Measurements from ENCODE around the gene DLEU7.

DNA sequence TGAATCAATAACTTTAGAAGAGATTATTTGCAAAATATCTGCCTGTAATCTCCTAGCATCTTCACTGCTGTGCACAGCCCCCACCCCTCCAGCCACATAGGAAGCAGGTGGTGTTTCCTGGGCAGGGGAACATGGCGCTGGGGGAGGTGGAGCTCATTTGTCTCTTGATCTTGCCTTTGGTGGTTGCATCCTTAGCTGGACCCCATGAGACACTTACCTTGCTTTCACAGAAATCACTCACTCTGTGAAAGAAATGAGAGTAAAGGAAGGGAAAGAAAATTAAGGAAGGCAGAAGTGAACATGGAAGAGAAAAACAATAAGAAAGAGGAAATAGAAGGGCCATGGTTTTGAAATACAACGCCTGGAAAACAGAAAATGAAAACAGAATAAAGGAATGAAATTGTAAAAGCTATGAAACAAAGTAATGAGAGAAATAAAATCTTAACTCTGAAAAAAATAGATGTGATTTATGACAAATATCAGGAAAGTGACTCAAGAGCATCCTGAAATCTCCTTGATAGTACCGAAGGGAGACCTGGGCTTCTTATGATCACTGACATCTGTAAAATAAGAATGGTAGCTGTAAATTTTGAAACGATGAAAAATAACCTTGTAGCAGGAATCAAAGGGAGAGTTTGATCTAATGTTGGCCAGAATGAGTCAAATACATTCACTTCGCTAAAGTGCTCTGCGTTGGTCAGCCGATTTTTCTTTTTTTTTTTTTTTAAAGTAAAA lies 48.9 kb upstream of the DLEU7 start:
- TF ChIP-seq, protein P1, sequence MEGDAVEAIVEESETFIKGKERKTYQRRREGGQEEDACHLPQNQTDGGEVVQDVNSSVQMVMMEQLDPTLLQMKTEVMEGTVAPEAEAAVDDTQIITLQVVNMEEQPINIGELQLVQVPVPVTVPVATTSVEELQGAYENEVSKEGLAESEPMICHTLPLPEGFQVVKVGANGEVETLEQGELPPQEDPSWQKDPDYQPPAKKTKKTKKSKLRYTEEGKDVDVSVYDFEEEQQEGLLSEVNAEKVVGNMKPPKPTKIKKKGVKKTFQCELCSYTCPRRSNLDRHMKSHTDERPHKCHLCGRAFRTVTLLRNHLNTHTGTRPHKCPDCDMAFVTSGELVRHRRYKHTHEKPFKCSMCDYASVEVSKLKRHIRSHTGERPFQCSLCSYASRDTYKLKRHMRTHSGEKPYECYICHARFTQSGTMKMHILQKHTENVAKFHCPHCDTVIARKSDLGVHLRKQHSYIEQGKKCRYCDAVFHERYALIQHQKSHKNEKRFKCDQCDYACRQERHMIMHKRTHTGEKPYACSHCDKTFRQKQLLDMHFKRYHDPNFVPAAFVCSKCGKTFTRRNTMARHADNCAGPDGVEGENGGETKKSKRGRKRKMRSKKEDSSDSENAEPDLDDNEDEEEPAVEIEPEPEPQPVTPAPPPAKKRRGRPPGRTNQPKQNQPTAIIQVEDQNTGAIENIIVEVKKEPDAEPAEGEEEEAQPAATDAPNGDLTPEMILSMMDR (optimal IDR thresholded peaks at IDR 0.05 in 1 of 3, IDR thresholded peaks at IDR 0.05 in 1 of 3, conservative IDR thresholded peaks at IDR 0.05 in 1 of 3; ENCODE audit: extremely low read depth in 1 of 3, insufficient read depth in 2 of 3, low read length in 3 of 3): no peak
- no peak for TF ChIP-seq EZH2 (IDR thresholded peaks at IDR 0.05; ENCODE audit: low read length)
